PFSK-1 (cell line): ENCODE measurements around the gene RBBP8.

ENCODE experiments used
- FOXP2 ChIP-seq: optimal IDR thresholded peaks from 2 replicates; pipeline ENCODE3; 2011; ENCODE audit warnings: borderline replicate concordance, control low read depth, inconsistent platforms; ENCODE audit not compliant: insufficient read depth; ENCODE audit errors: extremely low read length, extremely low read depth
- POLR2AphosphoS5 ChIP-seq: IDR thresholded peaks from 2 replicates; pipeline ENCODE4 v1.6.1; 2012; ENCODE audit warnings: low read depth, mild to moderate bottlenecking, control low read depth, low read length, moderate library complexity
- REST ChIP-seq, 2 experiments: IDR thresholded peaks; 2 replicates each; pipeline versions ENCODE4 v1.6.1 to v1.8.0; 2011 to 2012; ENCODE audit warnings: low read depth in 2 of 2, low read length in 2 of 2, control low read depth in 1 of 2, inconsistent platforms in 1 of 2, mild to moderate bottlenecking in 1 of 2, moderate library complexity in 1 of 2; ENCODE audit not compliant: insufficient read depth in 1 of 2
- SIN3A ChIP-seq: IDR thresholded peaks from 2 replicates; pipeline ENCODE4 v1.6.1; 2012; ENCODE audit warnings: mild to moderate bottlenecking, low read length, moderate library complexity, borderline replicate concordance; ENCODE audit not compliant: insufficient read depth
- TAF1 ChIP-seq: IDR thresholded peaks from 2 replicates; pipeline ENCODE4 v1.6.1; 2012; ENCODE audit warnings: low read length, control low read depth, borderline replicate concordance; ENCODE audit not compliant: insufficient read depth

Gene RBBP8

DNA sequence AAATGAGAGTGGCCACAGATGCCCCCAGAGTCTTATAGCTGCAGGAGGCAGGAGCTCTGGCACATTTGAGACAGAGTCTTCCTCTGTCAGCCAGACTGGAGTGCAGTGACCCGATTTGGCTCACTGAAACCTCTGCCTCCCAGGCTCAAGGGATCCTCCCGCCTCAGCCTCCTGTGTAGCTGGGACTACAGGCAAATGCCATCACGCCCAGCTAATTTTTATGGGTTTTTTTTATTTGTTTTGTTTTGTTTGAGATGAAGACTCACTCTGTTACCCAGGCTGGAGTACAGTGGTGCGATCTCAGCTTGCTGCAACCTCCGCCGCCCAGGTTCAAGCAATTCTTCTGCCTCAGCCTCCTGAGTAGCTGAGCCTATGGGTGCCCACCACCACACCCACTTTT, 121.4 kb downstream of the RBBP8 start:
- no peak for TF ChIP-seq TAF1
- no peak for TF ChIP-seq REST (IDR thresholded peaks at IDR 0.05; ENCODE audit: insufficient read depth in 1 of 2, low read depth in 2 of 2, low read length in 2 of 2)
- no peak for TF ChIP-seq POLR2AphosphoS5
- no peak for TF ChIP-seq FOXP2

DNA sequence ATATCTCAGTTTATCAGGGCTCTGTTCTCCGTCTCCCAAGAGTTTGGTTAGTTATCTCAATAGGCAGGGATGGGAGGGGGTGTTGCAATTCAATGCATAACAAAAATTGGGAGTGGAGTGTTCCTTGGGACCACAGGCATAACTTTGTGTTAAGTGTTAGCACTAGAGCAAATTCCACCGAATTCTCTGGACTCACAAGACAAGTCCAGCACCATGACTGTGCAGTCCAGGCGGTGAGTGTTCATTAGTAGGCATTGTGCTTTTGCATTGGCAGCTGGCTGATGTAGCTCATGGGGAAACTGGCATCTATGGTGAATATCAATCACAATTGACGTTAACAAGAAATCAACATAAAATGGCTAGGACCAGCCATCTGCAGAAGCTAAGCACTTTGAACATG, 123.2 kb downstream of the RBBP8 start:
- no peak for TF ChIP-seq FOXP2
- TF ChIP-seq TAF1: no peak
- no peak for TF ChIP-seq POLR2AphosphoS5
- no peak for TF ChIP-seq SIN3A
- no peak for TF ChIP-seq REST (IDR thresholded peaks at IDR 0.05; ENCODE audit: insufficient read depth in 1 of 2, low read depth in 2 of 2, low read length in 2 of 2)

DNA sequence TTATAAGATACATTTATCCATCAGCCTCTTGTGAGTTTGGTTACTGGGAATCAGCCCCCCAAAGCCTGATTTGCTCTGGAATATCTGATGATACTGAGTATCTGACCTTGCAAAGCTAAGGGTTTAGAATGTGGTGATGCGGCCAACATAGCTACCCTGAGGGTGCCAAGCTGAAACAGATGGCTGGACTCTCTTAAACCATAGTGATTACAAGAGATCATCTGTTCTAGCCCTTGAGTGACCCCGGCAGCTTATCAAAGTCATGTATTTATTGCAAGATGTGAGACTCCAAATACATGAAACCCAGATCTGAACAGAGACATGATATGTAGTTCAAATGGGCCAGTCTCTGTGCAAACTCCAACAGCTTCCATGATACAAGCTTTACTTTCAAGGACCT, 124.0 kb downstream of the RBBP8 start:
- TF ChIP-seq POLR2AphosphoS5: no peak

GRCh38 chr18:23058746-23059415, 125.8 kb downstream of the RBBP8 start:
- TF ChIP-seq SIN3A (no peak), POLR2AphosphoS5 (no peak), TAF1 (no peak), FOXP2 (no peak), REST (IDR thresholded peaks at IDR 0.05; ENCODE audit: insufficient read depth in 1 of 2, low read depth in 2 of 2, low read length in 2 of 2) (no peak)

DNA sequence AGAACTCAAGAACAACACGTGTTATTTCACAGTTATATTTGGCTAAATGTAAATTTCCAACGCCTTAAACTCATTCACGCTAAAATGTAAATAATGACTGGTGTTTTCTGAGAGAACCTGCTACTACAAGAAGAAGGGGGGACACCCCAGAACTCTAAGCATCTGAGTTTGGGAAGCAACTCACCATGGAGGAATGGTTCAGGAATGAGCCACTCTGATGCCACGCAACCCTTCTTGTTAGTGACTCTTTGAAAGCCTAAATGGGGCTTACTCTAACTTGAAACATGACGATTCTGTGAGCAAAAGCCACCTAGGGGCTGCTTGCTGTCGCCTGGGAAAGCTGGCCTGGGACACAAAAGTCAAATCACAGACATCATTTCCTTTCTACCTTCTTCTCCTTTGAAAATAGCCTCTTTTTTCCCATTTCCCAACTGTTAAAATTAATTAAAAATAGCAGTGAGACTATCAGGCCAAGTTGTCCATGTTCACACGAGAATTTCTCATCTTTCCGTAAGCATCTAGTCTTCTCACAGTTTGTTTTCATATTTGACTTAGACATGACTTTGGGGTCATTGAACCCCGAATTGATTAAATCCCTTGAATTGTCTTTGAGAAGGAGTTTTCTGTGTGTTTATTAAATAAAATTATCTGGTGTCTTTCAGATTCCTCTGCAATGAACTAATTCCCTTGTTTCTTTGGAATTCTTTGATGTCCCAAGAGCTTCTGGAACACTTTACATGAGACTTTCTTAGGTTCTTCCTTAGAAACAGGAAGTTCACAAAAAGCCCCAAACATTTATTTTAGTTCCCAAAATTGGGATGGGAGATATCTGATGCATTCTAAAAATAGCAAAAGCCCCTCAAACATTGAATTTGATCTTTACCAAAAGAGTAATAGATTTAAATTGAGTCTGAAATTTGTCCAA, 126.7 kb downstream of the RBBP8 start:
- no peak for TF ChIP-seq POLR2AphosphoS5
- no peak for TF ChIP-seq TAF1
- no peak for TF ChIP-seq REST (IDR thresholded peaks at IDR 0.05; ENCODE audit: insufficient read depth in 1 of 2, low read depth in 2 of 2, low read length in 2 of 2)
- TF ChIP-seq FOXP2: no peak
- TF ChIP-seq SIN3A: no peak
